OCI-M2 (cell line): Measurements from ENCODE around the gene LRRTM4.
"Not testable (repeated sequence)": the region's sequence is repeated elsewhere in the genome, so short reads cannot be mapped to it uniquely, and the experiment has no call there.

Source experiments
- DNase-seq: peaks from one replicate; lab custom pipeline; 2025; ENCODE audit not compliant: unreplicated experiment; lab: John Stamatoyannopoulos, UW

Gene LRRTM4

DNA sequence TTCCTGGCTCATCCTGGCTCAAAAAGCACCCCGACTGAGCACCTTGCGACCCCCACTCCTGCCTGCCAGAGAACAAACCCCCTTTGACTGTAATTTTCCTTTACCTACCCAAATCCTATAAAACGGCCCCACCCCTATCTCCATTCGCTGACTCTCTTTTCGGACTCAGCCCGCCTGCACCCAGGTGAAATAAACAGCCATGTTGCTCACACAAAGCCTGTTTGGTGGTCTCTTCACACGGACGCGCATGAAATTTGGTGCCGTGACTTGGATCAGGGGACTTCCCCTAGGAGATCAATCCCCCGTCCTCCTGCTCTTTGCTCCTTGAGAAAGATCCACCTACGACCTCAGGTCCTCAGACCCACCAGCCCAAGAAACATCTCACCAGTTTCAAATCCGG, 433.8 kb downstream of the LRRTM4 start:
- not testable (repeated sequence) for DNase-seq

DNA sequence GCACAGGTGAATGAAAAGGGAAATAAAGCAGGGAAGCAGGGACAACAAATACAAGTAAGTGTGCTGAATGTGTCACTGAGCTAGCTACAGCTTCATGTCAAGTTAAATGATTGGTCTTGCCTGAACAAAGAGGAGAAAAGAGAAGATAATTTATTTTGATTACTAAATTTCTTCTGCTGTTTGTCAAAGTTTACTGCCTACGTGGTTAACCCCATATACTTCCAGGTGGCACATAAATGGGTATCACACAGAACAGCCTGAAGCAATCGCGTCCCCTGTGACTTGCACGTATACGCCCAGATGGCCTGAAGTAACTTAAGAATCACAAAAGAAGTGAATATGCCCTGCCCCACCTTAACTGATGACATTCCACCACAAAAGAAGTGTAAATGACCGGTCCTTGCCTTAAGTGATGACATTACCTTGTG, 434.2 kb downstream of the LRRTM4 start:
- no peak for DNase-seq

DNA sequence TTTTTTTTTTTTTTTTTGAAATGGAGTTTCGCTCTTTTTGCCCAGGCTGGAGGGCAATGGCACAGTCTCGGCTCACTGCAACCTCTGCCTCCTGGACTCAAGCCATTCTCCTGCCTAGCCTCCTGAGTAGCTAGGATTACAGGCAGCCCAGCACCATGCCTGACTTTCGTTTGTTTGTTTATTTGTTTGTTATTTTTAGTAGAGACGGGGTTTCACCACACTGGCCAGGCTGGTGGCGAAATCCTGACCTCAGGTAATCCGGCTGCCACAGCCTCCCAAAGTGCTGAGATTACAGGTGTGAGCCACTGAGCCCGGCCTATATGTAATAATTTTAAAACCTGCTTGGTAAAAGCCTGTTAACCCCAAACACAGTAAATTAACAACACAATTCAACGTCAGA, 435.7 kb downstream of the LRRTM4 start:
- no peak for DNase-seq

DNA sequence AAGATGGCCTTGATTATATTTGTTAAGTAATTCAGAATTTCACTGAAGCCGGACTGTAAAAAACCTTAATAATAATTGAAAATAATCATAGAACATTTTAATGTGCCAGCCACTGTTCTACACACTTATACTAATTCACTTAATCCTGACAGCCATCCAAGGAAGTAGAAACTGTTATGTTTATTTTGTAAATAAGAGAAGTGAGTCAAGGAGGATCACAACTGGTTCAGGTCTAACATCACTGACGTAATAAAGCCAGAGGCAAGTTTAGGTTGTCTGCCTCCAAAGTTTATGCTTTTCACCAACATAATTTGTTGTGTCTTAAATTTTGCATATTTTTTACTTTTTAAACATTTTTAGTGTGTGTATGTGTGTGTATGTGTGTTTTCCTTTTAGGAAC, 436.1 kb downstream of the LRRTM4 start:
- no peak for DNase-seq

DNA sequence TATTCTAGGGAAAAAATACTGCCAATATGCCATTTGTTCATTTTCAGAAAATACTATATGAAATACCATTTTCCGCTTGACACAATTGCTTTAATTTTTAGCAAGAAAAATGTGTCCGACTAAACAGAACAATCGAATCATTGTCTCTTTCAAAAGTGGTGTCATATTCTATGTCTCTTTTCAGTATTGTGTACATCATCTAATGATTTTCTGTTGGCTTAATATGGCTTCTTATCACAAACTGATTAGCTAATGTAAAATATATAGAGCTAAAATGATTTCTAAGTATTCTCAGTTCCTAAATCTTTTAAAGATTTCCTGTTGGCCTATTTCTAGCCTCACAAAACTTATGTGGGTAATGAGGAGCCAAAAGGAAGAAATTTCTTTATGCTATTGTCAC, 436.6 kb downstream of the LRRTM4 start:
- DNase-seq, result no peak

DNA sequence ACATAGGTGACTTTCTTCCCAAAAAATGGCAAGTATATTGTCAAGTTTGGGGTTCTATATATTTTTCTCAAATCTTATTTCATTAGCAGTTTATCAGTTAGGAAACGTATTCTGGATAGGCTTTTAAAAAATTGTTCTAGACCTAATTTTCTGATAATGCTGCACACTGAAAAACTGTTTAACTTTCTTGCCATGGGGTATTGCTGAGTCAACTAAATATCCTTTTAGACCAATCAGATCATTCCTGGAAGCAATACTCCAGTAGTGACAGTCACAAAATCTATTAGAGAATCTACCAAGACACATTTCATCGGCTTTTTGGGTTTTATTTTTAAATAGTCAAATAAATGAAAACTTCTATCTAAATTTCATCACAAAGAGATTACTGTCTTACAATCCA, 440.6 kb downstream of the LRRTM4 start:
- no peak for DNase-seq

DNA sequence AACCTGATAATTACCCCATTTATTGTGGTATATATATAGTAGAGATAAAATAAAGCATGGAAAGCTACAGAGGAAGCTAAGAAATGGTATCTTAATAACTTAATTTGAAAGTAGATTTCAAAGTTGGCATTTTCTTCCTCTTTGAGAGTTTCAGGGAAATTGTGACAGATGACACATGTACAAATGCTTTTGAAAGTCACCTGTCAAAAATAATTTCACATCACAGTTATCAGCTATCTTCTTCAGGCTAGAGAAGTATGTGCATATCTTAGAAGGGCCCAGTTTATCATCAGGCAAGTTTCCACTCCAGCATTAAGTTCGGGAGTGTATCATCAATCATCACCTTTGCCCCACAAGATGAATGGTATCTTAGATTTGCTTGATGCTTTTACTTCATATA, 457.9 kb downstream of the LRRTM4 start:
- no peak for DNase-seq

DNA sequence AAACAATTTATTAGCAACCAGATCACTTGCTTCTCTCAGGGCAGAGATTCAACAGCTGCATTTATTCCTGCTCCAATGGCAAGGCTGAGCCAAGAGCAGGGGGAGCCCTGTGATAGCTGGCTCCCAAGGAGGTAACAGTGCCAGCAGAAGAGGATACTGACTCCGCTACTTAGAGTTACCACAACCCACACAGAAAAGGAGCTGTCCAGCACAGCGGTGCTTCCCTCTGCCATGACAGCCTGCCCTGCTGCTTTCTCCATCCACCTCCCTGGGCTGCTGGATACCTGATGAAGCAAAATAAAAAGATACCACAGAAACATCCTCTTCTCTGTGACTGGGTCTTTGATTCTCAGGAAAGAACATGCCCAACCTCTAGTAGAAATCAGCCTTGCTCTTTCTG, 467.2 kb downstream of the LRRTM4 start:
- no peak for DNase-seq

DNA sequence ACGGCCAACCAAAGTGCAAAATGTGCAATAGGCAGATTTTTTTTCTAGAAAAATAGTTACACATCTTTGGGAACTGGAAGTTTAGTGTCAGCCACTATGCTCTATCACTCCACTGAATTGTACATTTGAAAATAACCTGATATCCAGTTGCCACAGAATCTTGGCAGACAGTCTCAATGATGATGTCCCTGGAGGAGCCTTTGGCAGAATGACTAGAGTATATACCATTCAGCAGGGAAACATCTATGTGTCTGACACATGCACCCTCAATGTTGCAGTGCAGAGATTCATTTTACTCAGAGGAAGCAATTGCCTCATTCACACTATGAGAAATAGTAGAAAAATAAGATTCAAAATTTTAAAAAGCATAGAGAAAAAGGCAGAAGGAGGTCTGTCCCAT, 475.8 kb downstream of the LRRTM4 start:
- no peak for DNase-seq

DNA sequence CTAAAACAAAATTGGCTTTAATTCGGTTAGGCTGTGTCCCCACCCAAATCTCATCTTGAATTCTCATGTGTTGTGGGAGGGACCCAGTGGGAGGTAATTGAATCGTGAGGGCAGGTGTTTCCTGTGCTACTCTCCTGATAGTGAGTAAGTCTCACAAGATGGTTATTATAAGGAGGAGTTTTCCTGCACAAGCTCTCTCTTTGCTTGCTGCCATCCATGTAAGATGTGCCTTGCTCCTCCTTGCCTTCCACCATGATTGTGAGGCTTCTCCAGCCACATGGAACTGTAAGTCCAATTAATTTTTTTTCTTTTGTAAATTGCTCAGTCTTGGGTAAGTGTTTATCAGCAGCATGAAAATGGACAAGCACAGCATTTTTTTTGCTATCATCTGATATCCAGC, 476.7 kb downstream of the LRRTM4 start:
- DNase-seq, result not testable (repeated sequence)

DNA sequence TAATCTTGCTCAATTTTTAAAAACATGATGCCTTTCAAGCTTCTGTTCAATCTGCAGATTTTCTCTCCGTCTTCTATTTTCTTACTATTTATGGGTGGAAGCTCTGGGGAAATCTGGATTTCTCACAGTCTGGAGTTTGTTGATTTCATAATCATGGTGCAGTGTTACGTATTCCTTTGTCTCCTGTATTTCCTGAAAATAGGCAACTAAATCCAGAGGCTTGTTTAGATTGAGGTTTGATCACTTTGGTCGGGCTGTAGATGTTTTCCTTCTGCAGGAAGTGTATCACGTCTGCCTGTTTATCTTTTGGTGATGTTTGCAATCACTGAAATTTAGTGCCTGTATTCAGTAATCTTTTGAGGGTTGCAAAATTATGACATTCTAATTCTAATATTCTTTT, 487.7 kb downstream of the LRRTM4 start:
- no peak for DNase-seq

DNA sequence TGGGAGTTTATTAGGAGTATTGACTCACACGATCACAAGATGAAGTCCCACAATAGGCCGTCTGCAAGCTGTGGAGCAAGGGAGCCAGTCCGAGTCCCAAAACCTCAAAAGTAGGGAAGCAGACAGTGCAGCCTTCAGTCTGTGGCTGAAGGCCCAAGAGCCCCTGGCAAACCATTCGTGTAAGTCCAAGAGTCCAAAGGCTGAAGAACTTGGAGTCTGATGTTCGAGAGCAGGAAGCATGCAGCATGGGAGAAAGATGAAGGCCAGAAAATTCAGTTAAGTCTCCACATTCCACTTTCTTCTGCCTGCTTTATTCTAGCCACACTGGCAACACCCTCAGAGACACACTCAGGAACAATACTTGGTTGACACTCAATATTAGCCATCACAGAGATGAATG, 492.9 kb downstream of the LRRTM4 start:
- not testable (repeated sequence) for DNase-seq

DNA sequence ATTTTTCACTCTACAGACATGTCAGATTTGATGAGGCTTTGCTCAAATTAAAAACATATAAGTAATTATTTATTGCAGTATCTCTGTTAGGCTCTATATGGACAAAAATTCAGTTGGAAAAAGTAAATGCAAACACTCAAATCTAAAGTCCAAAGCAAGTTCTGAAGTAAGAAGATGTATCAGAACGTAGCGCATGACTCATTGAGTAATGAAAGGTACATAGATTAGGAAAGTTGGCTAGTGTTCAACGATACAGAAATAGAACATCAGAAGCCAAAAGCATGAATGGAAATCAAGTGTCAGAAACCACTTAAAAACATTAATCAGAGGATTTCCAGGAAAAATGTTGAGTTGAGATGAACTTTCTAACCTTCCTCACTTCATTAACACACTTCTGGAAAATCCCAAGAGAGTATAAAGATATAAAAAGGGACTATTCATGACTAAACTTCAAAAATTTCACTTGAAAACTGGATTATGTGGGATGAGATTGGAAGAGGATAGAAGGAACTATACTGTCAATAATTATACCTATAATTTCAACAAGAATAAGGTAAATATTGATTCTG, 494.1 kb downstream of the LRRTM4 start:
- no peak for DNase-seq

DNA sequence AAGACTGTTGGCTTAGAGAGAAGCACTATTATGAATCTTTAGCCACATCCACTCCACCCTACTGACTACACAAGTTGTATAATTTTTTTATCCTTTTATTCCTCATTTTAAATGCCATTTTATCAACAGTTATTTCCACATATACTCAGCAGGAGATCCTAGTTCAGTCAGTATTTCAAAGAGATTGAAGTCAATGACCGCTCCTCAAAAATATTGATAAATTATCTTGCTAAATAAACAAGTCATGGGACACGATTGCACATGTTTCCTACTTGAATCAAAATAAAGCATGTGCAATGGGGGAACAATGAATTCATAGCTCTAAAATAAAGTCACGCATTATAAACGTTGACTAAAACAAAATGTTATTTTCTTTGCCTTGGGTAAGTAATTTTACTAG, 496.5 kb downstream of the LRRTM4 start:
- no peak for DNase-seq

DNA sequence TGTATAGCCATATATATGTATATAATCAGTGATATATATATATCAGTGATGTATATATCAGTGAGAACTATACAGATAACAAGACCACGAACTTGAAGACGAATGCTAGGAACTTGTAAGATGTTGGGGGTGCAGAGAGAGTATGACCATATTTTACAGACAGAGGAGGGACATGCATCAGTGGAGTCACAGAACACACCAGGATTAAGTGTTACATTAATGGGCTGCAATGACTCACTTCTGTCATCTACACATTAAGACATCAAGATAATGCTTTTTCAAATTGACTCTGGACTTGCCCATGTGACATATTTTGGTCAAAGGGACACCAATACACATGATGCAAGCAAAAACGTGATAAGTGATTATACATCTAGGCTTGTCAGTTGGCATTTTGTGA, 501.0 kb downstream of the LRRTM4 start:
- no peak for DNase-seq

DNA sequence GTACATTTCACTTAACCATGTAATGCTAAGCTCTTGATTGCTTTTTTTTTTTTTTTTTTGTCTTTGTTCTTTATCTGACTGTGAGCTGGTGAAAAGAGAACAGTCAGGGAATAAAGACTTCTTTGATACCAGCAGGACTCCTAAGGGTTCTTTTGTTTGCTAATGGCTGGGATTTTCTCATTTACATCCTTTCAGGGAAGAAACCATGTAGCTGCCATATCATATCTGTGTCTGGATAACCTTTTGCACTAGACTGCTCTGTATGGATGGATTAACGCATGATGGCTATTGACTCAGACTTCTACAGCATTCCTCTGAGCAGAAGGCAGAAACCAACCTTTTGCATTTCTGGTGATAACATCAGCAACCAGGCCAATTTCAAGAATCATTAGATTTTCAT, 504.0 kb downstream of the LRRTM4 start:
- no peak for DNase-seq

DNA sequence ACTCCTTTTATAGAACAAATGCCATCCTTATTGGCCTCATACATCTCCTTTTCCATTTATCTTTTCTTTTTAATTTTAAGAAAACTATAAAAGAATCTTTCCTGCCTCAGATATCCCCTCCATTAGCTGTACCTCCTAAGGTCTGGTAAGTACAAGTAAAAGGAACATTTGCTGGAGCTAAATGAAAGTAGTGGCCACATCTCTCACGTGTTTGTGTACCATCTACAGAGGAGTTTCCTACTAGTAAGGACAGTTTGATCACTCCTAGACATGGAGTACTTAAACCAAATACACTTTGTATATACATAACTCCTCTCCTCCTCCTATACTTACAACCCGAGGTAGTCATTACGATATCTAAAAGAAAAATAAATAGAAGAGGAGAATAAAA, 504.8 kb downstream of the LRRTM4 start:
- no peak for DNase-seq

DNA sequence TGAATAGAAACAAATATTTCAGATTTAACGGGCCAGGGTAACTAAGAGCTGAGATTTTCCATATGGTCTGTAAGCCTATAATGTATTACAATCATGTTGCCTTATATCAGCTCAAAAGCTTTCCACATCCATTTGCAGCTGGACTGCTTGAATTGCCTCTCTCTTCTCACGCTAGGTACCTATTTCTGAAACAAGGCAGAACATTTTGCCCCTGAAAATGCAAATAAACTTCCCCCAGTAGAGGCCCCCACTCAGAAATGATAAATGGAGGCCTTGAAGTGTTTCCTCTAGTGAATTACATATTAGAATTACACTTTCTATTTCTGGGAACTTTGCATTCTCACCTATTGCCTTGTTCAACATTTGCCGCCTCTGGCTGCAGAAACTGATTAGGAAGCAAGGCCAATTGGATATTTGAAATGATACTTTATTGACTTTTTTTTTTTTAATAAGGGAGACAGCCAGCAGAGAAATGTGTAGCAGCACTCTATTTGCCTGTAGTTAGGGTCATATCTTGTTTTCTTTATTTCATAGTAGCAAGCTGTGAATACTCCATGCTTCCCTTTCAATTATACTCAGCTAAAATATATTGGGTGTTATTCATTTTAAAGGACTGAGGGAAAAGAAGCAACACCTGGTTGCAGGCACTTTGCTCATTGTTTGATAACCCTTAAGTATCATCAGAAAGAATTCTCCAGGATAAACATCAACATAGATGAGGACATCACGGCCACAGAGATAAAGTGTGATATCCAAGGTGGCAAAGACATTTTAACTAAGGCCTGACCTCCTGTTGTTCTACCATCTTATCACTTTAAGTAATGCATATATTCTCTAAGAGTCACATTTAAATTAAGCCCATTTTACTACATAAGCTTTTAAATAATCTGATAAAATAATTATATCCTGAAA, 505.5 kb downstream of the LRRTM4 start:
- DNase-seq, result no peak

DNA sequence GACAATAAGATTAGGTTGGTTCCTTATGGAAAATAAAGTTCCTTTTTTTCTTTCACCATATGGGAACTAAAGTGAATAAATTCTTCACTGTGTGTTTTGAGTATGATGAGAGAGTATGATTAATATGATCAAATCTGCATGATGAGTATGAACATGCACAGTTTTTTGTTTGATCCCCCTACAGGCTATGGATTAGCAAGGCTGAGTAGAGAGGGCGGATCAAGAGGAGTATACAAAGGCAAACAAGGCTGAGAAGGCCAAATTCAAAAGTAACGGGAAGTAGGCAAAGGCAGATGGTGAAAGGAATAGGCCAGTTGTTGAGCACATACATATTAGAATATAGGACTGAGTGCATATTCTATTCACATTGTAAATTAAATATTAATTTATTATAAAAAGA, 508.2 kb downstream of the LRRTM4 start:
- no peak for DNase-seq

DNA sequence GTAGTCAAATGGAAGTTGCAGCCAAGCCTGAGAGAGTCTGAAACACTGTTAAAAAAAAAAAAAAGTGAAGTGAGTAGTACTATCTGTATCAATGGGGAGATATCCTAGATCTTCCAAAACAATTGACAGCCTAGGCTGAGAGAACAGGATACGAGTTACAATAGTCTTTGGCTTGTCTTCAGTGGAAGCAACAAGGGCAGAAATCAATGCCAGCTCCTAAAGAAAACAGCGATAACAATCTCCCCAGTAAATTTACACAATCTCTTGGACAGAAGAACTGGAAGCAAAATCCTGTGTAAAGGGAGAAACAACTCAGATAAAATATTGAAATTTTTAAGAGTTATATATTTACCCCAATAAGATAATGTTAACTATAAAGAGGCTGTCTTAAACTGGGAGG, 508.7 kb downstream of the LRRTM4 start:
- DNase-seq, result no peak

DNA sequence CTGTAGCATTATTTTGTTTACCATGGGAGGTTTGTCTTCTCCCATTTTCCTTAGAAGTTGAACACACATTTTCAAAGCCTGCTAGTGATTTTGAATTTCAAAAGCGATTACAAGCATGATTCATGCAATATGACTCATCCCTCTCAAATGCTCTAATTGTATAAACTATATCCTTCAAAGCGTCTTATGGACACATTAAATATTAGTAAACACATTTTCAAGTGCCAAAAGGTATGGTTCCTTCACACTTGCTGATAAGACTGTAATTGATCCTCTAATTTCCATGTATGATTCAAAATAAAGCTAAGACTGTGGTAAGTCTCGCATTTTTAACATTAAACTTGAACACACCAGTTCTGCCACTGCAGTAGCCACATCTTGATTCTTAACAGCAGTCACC, 512.9 kb downstream of the LRRTM4 start:
- DNase-seq, result no peak

DNA sequence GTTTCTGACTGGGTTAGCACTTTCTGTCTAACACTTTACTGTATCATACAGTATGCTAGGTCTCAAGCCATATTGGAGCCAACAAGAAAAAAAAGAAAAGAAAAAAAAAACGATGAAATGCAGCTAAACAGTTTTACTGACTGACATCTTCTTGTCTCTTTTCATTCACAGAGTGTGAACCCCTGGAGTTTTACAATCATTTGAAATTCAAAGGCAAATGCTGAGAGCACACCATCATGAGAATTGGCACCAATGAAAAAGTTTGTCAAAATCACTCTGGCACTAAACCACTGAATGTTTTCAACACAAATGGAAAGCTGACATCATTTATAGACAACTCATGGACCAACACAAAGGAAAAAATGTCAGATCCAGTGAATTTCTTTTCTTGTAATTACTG, 513.3 kb downstream of the LRRTM4 start:
- DNase-seq, result no peak

DNA sequence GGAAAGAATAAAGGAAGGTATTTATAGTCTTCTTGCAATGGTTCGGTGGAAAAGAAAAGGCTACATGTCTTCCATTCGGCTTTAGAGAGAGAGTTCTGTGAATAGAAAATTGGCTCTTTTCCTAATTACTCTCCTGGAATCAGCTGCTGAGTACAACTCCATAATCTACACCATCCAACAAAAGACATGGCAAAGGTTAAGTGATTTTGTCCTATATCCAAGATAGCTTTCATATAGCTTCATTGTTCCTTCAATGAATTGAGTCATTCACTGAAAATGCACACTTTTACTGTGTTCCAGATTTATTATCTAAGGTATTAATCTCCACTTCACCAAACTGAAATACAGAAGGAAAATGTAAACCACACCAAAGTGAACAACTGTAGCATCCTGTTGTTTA, 514.5 kb downstream of the LRRTM4 start:
- no peak for DNase-seq
